HepG2 (cell line): ENCODE measurements around the gene RIOK3. TPM values are rescaled to one million over a fixed set of nuclear protein-coding genes. Genes with fewer than 3 reads are reported as not detected.

ENCODE experiments used
- CREB1 ChIP-seq, 2 experiments: fragments of 450-650 bp in 1 of 2; IDR thresholded peaks; 2 replicates each; pipeline ENCODE4 v1.6.1; 2016 to 2017; ENCODE audit warnings: control low read depth in 1 of 2, mild to moderate bottlenecking in 1 of 2, missing compliant biosample characterization in 1 of 2, missing genetic modification characterization in 1 of 2
- FOXA3 ChIP-seq: IDR thresholded peaks from 2 replicates; pipeline ENCODE4 v1.6.1; 2016; ENCODE audit warnings: missing genetic modification reagents, missing compliant biosample characterization
- GATA4 ChIP-seq: sonication (generic); IDR thresholded peaks from 2 replicates; pipeline ENCODE4 v1.6.1; 2016; ENCODE audit warnings: antibody characterized with exemption, low read depth, borderline replicate concordance
- IRF2 ChIP-seq: IDR thresholded peaks from 2 replicates; pipeline ENCODE4 v1.6.1; 2018; ENCODE audit warnings: missing genetic modification reagents, missing compliant biosample characterization
- KAT8 ChIP-seq: IDR thresholded peaks from 2 replicates; pipeline ENCODE4 v1.6.1; 2016; ENCODE audit warnings: missing genetic modification reagents, missing compliant biosample characterization
- KDM1A ChIP-seq: IDR thresholded peaks from 2 replicates; pipeline ENCODE4 v1.6.1; 2016; ENCODE audit warnings: missing compliant biosample characterization
- NFYB ChIP-seq: sonication (generic); formaldehyde crosslinking; IDR thresholded peaks from 2 replicates; pipeline ENCODE4 v1.4.0; 2020; ENCODE audit warnings: missing genetic modification reagents
- PLRG1 ChIP-seq: fragments of 450-650 bp; conservative IDR thresholded peaks from 2 replicates; pipeline ENCODE4 v1.6.1; 2016
- PLSCR1 ChIP-seq: sonication (generic); formaldehyde crosslinking; IDR thresholded peaks from 2 replicates; pipeline ENCODE4 v1.5.0; 2020; ENCODE audit warnings: missing genetic modification reagents, mild to moderate bottlenecking, borderline replicate concordance
- SALL2 ChIP-seq: sonication (generic); formaldehyde crosslinking; IDR thresholded peaks from 2 replicates; pipeline ENCODE4 v1.8.1; 2023; ENCODE audit warnings: mild to moderate bottlenecking, missing genetic modification reagents, inconsistent platforms
- SNAPC2 ChIP-seq: sonication (generic); formaldehyde crosslinking; IDR thresholded peaks from 2 replicates; pipeline ENCODE4 v1.8.1; 2022; ENCODE audit warnings: mild to moderate bottlenecking, missing genetic modification reagents
- SOX6 ChIP-seq, 2 experiments: fragments of 450-650 bp in 1 of 2; sonication (generic) in 1 of 2; formaldehyde crosslinking in 1 of 2; IDR thresholded peaks; 2 replicates each; pipeline versions ENCODE4 v1.4.0 to v1.6.1; 2017 to 2020; ENCODE audit warnings: antibody characterized with exemption in 1 of 2, mild to moderate bottlenecking in 1 of 2, missing genetic modification reagents in 1 of 2
- TFE3 ChIP-seq: IDR thresholded peaks from 2 replicates; pipeline ENCODE4 v1.6.1; 2016
- U2AF1 ChIP-seq: fragments of 200-400 bp; formaldehyde crosslinking; optimal IDR thresholded peaks from 2 replicates; pipeline ENCODE3; 2017; ENCODE audit warnings: mild to moderate bottlenecking, low read depth, low read length
- ZBTB38 ChIP-seq: sonication (generic); formaldehyde crosslinking; IDR thresholded peaks from 2 replicates; pipeline ENCODE4 v1.5.1; 2020; ENCODE audit warnings: mild to moderate bottlenecking, missing genetic modification reagents
- ZEB1 ChIP-seq: IDR thresholded peaks from 2 replicates; pipeline ENCODE4 v1.6.1; 2012; ENCODE audit warnings: mild to moderate bottlenecking, low read depth, inconsistent platforms; ENCODE audit not compliant: insufficient replicate concordance
- ZNF263 ChIP-seq: sonication (generic); formaldehyde crosslinking; IDR thresholded peaks from 2 replicates; pipeline ENCODE4 v1.4.0; 2020; ENCODE audit warnings: missing genetic modification reagents
- ZNF367 ChIP-seq: sonication (generic); formaldehyde crosslinking; IDR thresholded peaks from 2 replicates; pipeline ENCODE4 v1.4.0; 2020; ENCODE audit warnings: missing genetic modification reagents, borderline replicate concordance
- ZNF589 ChIP-seq: sonication (generic); formaldehyde crosslinking; conservative IDR thresholded peaks from 2 replicates; pipeline ENCODE4 v1.8.0; 2022; ENCODE audit warnings: mild to moderate bottlenecking, moderate library complexity, missing genetic modification reagents
- ZNF614 ChIP-seq: IDR thresholded peaks from 2 replicates; pipeline ENCODE4 v1.6.1; 2018; ENCODE audit warnings: missing biosample characterization, missing genetic modification reagents, inconsistent platforms, borderline replicate concordance
- ZNF724P ChIP-seq: sonication (generic); formaldehyde crosslinking; IDR thresholded peaks from 2 replicates; pipeline ENCODE4 v1.8.0; 2022; ENCODE audit warnings: missing genetic modification reagents, borderline replicate concordance
- ZSCAN20 ChIP-seq: sonication (generic); formaldehyde crosslinking; IDR thresholded peaks from 2 replicates; pipeline ENCODE4 v1.4.0; 2020; ENCODE audit warnings: missing genetic modification reagents, mild to moderate bottlenecking, borderline replicate concordance
- ZSCAN21 ChIP-seq: sonication (generic); formaldehyde crosslinking; IDR thresholded peaks from 2 replicates; pipeline ENCODE4 v1.8.0; 2022; ENCODE audit warnings: mild to moderate bottlenecking, missing genetic modification reagents, moderate library complexity, borderline replicate concordance
- polyA plus RNA-seq, 8 experiments: library from polyadenylated mRNA; depleted of rRNA in 3 of 8; stranded (reverse) in 7 of 8; unstranded in 1 of 8; fragments of >200 nt; fragmentation: Illumina TruSeq in 4 of 8; extraction: Trizol in 4 of 8; gene quantifications; 2 replicates each; pipeline versions ENCODE4 v1.2.1 to v1.2.3, GENCODE V29; 2011 to 2016; ENCODE audit warnings: low read depth in 4 of 8, missing spikeins in 1 of 8, mixed read lengths in 1 of 8; ENCODE audit not compliant: insufficient read depth in 1 of 8
- total RNA-seq, 5 experiments: library from RNA; depleted of rRNA; stranded (reverse); fragments of >200 nt; fragmentation: Illumina TruSeq; extraction: Trizol; gene quantifications; 2 replicates each; pipeline ENCODE4 v1.2.3, GENCODE V29; 2016; ENCODE audit warnings: low read depth in 1 of 5
- TF ChIP-seq, protein P1 (sequence below): sonication (generic); formaldehyde crosslinking; IDR thresholded peaks from 2 replicates; pipeline ENCODE4 v1.8.1; 2023; ENCODE audit warnings: mild to moderate bottlenecking, missing genetic modification reagents
- TF ChIP-seq, protein P2 (sequence below): IDR thresholded peaks from 2 replicates; pipeline ENCODE4 v1.6.1; 2012; ENCODE audit warnings: low read depth, low read length, improper control_type of control experiment

RIOK3 gene
- total and polyA plus RNA-seq, 2 of the 13 experiments (the other 11 are each of a cell fraction or from before 2014, with no cell fraction given) = 26.7 to 36.0 TPM

DNA sequence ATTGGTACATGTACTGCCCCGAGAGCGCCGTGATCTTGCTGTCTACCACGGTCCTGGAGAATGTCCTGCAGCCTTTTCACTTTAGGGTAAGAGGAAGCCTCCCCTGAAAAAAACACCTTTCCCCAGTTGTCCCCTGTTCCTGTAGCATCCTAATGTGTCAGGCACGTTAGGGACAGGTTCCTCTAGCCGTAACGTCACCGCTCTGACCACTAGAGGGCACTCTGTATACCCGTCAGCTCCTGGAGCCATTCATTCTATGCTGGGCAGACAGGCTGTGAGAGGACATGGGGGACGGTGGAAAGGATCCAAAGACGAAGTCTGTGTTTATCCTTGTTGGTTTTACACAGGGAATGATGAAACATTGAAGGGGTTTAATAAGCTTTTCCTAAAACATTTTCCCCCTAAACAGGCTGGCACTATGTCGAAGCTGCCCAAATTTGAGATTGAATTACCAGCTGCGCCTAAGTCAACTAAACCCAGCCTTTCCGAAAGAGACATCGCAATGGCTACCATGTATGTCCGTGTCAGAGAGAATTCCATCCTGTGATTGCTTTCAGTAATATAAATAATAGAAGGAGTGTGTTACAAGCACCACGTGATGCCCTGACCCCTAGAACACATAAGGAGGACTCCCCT lies 62.9 kb downstream of the RIOK3 start (continued):
- TF ChIP-seq IRF2 (peak; percentile 57; the same call in 1 of the 2 replicates), ZBTB38 (CRISPR knock-in tag) (no peak), SOX6 (IDR thresholded peaks at IDR 0.05) (no peak), SOX6 (CRISPR knock-in tag; IDR thresholded peaks at IDR 0.05) (no peak), ZNF263 (no peak), TFE3 (CRISPR knock-in tag) (no peak), CREB1 (IDR thresholded peaks at IDR 0.05) (peak; percentile 33; the same call in 1 of the 2 replicates), CREB1 (CRISPR knock-in tag; IDR thresholded peaks at IDR 0.05) (0 out of 2 replicates have a peak, but pooled peaks have one; percentile 32), SALL2 (CRISPR knock-in tag) (no peak), PLSCR1 (CRISPR knock-in tag) (no peak), ZNF724P (CRISPR knock-in tag) (no peak), NFYB (CRISPR knock-in tag) (no peak), FOXA3 (CRISPR knock-in tag) (0 out of 2 replicates have a peak, but pooled peaks have one; percentile 28), U2AF1 (no peak), ZSCAN20 (CRISPR knock-in tag) (no peak), PLRG1 (no peak), ZEB1 (no peak), ZNF614 (CRISPR knock-in tag) (0 out of 2 replicates have a peak, but pooled peaks have one; percentile 49), ZNF367 (CRISPR knock-in tag) (no peak), KAT8 (CRISPR knock-in tag) (peak; percentile 45; the same call in 1 of the 2 replicates), ZSCAN21 (CRISPR knock-in tag) (no peak), GATA4 (no peak), SNAPC2 (CRISPR knock-in tag) (no peak), KDM1A (CRISPR knock-in tag) (no peak), ZNF589 (CRISPR knock-in tag) (no peak)
- TF ChIP-seq, protein P1, sequence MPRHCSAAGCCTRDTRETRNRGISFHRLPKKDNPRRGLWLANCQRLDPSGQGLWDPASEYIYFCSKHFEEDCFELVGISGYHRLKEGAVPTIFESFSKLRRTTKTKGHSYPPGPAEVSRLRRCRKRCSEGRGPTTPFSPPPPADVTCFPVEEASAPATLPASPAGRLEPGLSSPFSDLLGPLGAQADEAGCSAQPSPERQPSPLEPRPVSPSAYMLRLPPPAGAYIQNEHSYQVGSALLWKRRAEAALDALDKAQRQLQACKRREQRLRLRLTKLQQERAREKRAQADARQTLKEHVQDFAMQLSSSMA = no peak
- TF ChIP-seq, protein P2, sequence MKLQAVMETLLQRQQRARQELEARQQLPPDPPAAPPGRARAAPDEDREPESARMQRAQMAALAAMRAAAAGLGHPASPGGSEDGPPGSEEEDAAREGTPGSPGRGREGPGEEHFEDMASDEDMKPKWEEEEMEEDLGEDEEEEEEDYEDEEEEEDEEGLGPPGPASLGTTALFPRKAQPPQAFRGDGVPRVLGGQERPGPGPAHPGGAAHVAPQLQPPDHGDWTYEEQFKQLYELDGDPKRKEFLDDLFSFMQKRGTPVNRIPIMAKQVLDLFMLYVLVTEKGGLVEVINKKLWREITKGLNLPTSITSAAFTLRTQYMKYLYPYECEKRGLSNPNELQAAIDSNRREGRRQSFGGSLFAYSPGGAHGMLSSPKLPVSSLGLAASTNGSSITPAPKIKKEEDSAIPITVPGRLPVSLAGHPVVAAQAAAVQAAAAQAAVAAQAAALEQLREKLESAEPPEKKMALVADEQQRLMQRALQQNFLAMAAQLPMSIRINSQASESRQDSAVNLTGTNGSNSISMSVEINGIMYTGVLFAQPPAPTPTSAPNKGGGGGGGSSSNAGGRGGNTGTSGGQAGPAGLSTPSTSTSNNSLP = no peak
